Activated T-cell treated with anti-CD3 and anti-CD28 coated beads for 48 hours (primary cell): ENCODE measurements around the gene FLCN.
"Not testable (repeated sequence)": the region's sequence is repeated elsewhere in the genome, so short reads cannot be mapped to it uniquely, and the experiment has no call there.

ENCODE experiments used
- DNase-seq: peaks from one replicate; pipeline ENCODE4 v3.0.0-alpha.2; 2020; ENCODE audit warnings: low read depth

Gene FLCN, protein sequence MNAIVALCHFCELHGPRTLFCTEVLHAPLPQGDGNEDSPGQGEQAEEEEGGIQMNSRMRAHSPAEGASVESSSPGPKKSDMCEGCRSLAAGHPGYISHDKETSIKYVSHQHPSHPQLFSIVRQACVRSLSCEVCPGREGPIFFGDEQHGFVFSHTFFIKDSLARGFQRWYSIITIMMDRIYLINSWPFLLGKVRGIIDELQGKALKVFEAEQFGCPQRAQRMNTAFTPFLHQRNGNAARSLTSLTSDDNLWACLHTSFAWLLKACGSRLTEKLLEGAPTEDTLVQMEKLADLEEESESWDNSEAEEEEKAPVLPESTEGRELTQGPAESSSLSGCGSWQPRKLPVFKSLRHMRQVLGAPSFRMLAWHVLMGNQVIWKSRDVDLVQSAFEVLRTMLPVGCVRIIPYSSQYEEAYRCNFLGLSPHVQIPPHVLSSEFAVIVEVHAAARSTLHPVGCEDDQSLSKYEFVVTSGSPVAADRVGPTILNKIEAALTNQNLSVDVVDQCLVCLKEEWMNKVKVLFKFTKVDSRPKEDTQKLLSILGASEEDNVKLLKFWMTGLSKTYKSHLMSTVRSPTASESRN

DNA sequence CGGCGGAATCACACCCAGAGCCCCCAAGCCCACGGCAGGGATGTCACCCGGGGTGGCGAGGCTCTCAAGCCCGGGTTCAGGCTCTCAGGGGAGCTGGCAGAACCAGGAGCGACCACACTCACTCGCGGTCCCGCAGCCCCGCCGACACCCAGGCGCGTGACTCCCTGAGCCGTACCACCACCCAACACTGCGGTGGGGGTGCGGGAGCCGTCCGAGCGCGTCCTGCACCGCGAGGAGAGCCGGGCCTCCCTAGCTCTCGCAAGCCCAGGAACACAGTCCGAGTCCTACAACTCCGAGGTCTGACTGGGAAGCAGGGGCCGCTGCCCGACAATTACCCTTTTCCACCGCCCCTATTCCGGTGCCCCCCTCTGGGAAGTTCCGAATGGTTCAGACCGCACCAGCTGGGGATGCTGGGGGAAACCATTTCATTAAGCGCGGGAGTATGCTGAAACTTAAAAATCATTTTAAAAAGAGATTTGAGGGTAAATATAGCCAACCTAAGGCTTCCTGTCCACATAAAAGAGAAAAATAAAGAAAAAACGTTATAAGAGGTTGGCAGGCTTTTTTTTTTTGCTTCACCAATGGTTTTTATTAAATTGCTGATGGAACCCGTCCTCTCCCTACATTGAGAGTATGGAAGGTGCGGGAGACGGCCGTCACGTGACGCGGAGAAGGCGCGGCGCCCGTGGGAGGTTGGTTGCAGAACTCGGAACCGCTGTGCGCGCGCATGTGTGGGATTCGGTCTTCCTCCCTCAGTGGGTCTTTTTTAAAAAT lies at the start of gene FLCN:
FLCN (minus strand) TSS at position 143 of the 774 bp plus-strand sequence. CDS start 9,031 bp downstream, outside the sequence.
- DNase-seq, result peak; percentile 84

DNA sequence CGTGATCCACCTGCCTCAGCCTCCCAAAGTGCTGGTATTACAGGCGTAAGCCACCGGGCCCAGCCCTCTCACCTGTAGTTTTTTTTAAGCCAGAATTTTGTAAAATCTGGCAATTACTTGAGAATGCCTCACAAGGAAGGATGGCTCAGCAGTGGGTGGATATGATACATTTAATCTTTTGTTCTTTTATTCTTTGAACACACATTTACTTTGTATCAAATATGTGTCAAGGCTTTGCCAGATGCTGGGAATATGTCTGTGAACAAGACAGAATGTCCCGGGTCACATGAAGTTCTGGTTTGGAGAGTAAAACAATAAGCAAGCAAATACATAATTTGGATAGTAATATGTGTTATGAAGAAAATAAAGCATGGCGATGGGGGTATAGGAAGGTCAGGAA lies 49.0 kb upstream of the FLCN start:
- DNase-seq, result no peak

DNA sequence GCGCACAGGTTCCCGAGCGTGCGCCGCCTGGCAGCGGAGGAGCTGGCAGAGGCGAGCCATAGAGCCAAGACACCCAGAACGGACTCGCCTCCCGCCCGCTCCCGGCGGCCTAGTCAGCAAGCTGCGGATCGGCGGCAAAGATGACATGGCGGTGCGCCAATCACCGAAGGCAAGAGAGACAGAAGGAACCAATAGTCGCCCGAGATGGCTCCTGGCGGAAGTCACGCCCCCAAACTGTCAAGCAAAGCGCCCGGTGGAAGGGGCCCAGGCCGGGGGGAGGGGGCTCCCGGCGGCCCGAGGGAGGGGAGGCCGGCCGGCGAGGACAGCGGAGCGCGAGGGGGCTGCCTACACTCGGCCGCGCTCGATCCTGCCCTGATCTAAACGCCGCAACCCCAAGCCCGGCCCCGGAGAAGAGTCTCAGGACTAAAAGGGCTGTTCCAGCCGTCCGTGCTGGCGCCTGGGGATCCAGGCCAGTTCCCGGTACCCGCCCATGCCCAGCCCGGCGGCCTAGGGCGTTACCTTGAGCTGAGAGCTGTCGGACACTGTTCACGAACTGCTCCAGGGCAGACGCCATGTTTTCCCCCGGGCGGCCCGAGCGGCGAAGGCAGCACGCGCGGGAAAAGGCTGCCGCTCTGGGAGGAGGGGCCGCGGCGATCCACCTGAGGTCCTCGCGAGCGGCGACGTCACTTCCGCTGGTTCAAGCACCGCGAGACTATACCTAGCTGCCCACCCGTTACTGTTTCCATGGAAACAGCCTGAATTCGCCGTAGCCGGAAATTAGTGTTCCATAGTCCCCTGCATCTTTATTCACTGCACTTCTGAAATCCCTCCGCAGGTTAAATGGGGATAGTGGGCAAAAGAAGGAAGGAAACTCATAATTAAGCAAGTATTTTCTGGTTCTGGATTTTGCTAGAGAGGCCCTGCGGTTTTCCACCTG lies 43.9 kb upstream of the FLCN start, which contains the start of gene COPS3:
COPS3 (minus strand) TSS at position 634 of the 937 bp plus-strand sequence; CDS start at position 574, 60 bp downstream.
- DNase-seq, result peak; percentile 96

DNA sequence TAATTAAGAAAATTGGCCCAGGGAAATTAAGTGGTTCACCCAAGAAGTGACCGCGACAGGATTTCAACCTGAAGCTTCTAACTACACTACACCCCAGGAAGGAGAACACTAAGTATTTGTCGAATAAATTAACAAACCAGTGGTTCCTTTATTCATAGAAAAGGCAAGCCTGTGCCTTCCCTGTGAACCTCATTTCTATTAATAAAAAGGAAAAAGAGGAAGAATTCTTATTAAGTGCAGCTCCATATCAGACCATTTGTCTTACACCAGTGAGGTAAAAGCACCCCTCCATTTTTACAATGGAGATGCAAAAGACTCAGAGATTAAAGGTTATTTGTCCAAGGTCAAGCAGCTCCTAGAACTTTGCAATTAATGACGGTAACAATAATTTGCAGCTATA lies 42.3 kb upstream of the FLCN start:
- no peak for DNase-seq

DNA sequence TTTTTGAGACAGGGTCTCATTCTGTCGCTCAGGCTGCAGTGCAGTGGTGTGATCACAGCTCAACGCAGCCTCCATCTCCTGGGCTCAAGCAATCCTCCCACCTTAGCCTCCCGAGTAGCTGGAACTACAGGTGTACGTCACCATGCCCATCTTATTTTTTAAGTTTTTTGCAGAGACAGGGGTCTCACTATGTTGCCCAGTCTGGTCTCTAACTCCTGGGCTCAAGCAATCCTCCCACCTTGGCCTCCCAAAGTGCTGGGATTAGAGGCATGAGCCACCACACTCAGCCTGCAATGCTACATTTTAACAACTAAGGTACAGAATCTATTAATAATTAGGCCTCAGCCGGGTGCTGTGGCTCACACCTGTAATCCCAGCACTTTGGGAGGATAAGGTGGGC lies 40.5 kb upstream of the FLCN start:
- DNase-seq, result not testable (repeated sequence)

DNA sequence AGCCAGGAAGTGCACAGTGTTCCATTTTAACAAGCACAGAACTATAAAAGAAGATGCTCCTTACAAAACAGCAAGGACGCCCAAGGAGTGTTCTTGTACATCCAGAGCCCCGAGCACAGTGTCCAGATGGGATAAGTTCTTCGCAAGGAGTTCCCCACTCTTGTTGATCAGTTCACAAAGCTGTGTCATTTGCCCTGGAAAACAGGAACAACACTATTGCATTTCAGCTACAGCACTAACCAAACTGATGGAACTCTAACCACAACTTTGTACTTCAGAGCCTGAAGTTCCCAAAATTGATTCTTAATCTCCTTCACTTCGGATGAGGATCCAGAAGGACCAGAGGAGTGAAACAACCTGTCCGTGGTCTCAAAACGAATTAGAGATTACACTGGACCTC lies 39.0 kb upstream of the FLCN start:
- no peak for DNase-seq

DNA sequence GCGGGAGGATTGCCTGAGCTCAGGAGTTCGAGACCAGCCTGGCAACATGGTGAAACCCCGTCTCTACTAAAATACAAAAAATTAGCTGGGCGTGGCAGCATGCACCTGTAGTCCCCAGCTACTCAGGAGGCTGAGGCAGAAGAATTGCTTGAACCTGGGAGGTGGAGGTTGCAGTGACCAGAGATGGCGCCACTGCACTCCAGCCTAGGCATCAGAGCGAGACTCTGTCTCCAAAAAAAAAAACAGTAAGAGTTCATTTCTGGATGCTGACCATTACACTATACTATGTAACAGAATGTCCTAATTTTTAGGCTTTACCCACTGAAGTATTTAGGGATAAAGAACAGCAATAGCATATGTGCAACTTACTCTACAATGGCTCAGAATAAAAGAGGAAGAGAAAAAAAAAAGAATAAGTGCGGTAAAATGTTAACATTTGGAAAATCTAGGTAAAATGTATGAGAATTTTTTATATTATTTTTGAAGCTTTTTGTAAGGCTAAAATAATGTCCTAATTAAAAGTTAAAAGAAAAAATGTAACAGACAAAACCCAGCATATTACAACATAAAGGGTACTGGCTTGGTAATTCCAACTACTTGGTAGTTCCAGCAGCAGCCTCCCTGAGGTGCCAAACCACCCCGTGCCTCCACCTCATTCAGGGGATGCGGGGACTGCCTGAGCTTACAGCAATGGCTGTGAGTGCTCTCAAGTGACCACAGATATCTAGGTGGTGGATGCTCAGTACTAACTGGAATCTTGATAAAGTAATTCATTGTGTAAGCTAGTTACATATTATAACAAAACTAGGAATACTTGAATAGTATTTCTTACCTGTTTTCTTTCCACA lies 33.2 kb upstream of the FLCN start:
- DNase-seq, result no peak

DNA sequence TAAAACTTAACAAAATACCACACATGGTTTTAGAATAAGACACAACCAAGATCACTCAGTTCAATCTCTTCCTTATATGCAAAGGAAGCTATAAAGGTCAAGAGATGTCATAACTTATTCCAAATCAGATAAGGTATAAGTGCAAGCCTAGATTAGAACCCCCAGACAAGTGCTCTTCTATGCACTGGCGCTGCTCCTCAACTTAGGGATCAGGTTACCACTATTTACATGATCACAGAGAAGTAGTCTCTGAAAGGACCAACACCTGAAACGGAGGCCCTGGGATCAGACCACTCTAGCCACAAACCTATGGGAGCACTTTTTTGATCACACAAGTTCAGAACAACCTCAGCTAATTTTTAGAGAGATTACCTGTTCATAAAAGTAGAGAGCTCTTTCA lies 27.5 kb upstream of the FLCN start:
- DNase-seq, result no peak

DNA sequence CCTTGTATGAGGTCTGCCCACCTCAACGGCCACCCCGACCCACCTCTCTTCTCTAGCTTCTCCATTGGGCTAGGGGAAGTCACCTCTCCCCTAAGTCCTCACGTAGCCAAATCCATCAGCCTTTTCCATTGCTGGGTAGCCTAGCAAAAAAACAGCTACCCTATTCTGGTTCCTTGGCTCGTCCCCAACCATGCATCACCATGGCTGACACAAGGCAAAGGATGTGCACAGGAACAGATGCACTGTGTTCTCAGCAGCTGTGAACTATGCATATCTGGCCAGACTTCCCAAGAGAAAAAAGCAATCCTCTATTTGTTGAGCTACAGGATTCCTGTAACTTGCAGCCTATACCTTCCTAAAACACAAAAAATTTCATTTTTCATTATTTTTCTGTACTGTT lies 22.0 kb upstream of the FLCN start:
- DNase-seq, result no peak

DNA sequence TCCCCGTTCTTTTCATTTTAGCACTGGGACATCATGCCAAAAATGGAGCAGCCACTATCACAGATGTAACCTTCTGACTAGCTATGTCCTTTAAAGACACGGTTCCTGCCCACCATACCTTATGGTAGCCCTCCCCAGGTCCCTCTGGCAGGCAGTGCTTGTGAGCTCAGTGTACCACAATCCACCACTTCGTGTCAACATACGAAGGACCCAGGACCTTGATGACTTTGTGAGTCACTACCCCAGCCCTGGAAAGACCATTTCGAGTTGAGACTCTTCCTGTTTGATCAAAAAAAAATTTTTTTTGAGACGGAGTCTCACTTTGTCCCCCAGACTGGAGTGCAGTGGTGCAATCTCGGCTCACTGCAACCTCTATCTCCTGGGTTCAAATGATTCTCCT lies 21.0 kb upstream of the FLCN start:
- no peak for DNase-seq

DNA sequence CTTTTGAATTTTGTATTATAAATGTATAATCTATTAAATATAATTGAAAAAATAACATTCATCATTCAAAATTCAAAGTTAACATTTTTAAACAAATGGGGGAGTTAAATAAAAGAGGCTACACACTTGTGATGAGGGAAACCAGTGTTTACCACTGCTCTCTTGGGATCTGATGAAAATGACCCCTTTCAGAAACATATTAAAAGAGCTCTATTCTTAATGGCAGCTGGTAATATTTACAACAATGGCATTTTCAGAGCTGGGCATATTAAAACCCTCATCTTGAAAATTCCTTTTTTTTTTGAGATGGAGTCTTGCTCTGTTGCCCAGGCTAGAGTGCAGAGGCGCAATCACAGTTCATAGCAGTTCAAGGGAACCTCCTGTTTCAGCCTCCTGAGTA lies 19.3 kb upstream of the FLCN start:
- DNase-seq, result no peak

DNA sequence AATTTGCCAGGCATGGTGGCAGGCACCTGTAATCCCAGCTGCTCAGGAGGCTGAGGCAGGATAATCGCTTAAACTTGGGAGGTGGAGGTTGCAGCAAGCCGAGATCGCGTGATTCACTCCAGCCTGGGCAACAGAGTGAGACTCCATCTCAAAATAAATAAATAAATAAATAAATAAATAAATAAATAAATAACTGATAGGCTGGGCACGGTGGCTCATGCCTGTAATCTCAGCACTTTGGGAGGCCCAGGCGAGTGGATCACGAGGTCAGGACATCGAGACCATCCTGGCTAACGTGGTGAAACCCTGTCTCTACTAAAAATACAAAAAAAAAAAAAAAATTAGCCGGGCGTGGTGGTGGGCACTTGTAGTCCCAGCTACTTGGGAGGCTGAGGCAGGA lies 18.7 kb upstream of the FLCN start:
- DNase-seq, result not testable (repeated sequence)

DNA sequence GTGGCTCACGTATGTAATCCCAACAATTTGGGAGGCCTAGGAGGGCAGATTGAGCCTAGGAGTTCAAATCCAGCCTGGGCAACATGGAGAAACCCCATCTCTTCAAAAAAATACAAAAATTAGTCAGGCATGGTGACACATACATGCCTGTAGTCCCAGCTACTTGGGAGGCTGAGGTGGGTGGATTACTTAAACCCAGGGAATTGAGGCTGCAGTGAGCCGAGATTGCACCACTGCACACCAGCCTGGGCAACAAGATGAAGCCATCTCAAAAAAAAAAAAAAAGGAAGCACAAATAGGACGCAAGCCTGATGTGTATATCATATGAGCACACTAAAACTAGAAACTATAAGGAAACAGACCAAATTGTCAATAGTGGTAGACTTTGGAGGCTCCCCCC lies 17.1 kb upstream of the FLCN start:
- DNase-seq, result no peak

DNA sequence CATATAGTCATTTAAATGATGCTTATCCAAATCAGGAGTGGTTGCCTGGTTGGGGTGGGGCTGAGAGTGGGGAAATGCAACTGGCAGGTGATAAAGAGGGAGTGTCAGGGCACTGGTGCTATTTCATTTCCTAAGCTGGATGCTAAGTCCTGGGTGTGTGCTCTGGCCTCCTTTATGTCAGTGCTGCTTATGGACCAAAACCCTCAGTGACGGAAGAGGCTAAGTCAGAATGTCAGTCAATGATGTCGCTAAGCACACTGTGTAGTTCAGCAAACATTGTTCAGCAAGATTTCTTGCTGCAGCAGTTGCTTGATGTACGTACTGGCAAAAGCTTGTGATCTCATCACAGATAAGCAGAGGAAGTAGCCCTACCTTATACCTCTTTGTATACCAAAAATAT lies 16.4 kb upstream of the FLCN start:
- no peak for DNase-seq

DNA sequence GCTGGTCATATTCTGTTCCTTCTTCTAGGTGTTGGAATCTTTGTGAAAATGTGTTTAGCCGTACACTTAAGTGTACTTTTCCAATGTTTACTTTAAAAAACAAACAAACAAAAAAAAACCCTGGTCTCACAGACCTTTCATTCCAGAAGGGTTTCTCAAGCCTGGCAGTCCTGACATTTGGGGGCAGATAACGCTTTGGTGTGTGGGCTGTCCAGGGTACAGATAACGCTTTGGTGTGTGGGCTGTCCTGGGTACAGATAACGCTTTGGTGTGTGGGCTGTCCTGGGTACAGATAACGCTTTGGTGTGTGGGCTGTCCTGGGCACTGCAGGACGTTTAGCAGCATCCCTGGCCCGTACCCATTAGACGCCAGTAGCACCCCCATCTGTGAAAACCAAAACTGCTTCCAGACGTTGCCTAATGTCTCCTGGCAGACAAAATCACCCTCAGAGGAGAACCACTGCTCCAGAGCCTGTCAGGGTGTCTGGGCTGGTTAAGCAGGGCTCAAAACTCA lies 15.2 kb upstream of the FLCN start:
- no peak for DNase-seq

DNA sequence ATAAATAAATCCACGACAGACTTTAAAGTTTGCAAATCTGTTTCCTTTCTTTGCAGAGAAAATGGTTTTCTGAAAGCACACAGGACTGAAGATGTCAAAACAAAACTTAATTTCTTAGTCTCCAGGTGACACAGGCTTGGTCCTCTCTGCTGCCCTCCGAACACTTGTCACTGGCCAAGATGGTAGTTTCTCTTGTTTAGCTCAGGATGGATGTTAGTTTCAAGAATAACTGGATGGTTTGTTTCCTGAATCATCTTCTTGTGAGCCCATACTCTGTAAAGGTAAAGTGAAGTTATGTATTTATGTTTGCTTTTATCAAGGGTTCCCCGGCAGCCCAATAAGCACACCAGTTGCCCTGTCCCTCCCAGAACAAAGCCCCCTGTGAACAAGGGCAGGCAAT lies 9.9 kb upstream of the FLCN start:
- DNase-seq, result no peak

DNA sequence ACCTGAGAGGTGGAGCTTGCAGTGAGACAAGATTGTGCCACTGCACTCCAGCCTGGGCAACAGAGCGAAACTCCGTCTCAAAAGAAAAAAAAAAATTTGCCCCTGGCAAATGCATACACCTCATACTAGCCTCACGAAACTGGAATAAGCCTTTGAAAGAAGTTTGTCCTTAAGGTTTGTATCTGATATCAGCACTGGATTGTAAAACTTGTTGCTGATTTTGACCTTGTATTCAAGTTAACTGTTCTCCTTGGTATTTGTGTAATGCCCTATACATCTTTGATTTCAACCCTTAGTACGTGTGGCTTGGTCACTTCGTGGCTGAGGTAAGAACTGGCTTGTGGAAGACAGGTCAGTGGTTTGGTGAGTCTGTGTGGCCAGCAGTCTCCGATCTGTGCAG lies 6.2 kb upstream of the FLCN start:
- no peak for DNase-seq

DNA sequence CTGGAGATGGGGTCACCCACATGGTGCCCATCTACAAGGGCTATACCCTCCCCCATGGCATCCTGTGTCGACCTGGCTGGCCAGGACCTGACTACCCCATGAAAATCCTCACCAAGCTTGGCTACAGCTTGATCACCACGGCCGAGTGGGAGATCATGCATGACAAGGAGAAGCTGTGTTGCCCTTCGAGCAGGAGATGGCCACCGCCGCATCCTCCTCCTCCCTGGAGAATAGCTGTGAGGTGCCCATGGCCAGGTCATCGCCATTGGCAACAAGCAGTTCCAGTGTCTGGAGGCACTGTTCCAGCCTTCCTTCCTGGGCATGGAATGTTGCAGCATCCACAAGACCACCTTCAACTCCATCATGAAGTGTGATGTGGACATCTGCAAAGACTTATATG lies 5.3 kb upstream of the FLCN start:
- DNase-seq, result no peak

DNA sequence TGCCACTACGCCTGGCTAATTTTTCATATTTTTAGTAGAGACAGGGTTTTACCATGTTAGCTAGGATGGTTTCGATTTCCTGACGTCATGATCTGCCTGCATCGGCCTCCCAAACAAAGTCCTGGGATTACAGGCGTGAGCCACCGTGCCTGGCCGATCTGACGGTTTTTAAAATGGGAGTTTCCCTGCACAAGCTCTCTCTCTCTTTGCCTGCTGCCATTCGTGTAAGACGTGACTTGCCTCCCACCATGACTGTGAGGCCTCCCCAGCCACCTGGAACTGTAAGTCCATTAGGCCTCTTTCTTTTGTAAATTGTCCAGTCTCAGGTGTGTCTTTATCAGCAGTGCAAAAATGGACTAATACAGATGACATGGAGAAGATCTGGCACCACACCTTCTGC lies 4.7 kb upstream of the FLCN start:
- no peak for DNase-seq

DNA sequence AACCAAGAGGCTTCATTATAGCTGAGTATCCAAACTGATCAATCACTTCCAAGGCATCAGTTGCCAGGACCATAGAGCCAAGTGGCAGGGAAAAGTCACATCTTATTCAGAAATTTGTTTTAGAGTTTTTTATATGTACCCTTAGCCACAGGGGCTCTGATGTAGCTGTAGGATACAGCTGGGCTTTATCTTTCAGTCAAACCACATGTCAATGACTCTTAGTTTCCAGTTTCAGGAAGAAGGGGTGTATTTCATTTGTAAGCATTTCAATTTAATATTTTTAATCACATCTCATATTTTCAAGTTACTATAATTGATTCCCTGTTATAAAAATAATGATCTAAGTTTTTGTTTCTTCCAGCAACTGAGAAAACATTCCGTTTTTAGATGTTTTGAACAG lies 2.9 kb upstream of the FLCN start:
- no peak for DNase-seq
